A549 treated with Mapracorat at 1 μM for 4 hours (cell line): ENCODE measurements around the gene NUP188. TPM values are rescaled to one million over a fixed set of nuclear protein-coding genes. Genes with fewer than 3 reads are reported as not detected.

Experiments used
- total RNA-seq: library from RNA; stranded (reverse); fragments of 200-300 nt; extraction: Qiagen RNA extraction; gene quantifications from 5 replicates; pipeline ENCODE4 v1.2.3, GENCODE V29; 2022

Gene NUP188, protein sequence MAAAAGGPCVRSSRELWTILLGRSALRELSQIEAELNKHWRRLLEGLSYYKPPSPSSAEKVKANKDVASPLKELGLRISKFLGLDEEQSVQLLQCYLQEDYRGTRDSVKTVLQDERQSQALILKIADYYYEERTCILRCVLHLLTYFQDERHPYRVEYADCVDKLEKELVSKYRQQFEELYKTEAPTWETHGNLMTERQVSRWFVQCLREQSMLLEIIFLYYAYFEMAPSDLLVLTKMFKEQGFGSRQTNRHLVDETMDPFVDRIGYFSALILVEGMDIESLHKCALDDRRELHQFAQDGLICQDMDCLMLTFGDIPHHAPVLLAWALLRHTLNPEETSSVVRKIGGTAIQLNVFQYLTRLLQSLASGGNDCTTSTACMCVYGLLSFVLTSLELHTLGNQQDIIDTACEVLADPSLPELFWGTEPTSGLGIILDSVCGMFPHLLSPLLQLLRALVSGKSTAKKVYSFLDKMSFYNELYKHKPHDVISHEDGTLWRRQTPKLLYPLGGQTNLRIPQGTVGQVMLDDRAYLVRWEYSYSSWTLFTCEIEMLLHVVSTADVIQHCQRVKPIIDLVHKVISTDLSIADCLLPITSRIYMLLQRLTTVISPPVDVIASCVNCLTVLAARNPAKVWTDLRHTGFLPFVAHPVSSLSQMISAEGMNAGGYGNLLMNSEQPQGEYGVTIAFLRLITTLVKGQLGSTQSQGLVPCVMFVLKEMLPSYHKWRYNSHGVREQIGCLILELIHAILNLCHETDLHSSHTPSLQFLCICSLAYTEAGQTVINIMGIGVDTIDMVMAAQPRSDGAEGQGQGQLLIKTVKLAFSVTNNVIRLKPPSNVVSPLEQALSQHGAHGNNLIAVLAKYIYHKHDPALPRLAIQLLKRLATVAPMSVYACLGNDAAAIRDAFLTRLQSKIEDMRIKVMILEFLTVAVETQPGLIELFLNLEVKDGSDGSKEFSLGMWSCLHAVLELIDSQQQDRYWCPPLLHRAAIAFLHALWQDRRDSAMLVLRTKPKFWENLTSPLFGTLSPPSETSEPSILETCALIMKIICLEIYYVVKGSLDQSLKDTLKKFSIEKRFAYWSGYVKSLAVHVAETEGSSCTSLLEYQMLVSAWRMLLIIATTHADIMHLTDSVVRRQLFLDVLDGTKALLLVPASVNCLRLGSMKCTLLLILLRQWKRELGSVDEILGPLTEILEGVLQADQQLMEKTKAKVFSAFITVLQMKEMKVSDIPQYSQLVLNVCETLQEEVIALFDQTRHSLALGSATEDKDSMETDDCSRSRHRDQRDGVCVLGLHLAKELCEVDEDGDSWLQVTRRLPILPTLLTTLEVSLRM (N-terminal part only)
- total RNA-seq, result 32.9 to 42.5 TPM (median 39.5 TPM) in 5 replicates

DNA sequence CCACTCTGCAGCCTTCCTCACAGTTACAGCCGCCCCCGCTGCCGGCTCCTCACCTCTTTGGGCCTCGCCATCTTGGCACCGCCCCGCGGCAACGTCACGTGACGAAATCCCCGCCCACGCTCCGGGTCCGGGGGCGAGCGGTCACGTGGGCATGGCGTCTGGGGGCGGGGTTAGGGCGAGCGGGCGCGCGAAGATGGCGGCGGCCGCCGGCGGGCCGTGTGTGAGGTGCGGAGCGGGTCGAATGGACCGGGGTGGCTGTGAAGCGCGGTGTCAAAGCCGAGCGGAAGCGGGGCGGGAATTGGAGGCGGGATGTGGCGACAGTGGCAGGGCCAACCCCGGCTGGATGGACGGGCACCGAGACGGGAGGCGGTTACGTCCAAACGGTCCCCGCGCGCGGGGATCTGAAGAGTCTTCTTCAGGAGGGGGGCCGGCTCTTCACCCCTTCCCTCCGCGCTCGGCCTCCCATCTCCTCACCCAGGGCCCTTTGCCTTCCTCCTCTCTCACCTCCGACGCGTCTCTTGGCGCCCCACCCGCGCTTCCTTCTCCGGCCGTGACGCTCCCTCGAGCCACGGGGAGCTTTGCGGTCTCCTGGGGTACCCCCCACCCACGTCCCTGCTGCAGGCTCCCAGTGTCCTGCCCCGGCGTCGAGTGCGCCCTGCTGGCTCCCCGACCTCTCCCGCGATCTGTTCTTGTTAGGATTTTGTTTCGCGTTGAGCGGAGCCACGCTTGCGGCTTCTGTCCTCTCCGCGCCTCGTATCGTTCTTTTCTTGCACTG lies at the start of gene NUP188, which contains the start of gene DOLK:
Gene NUP188, plus strand, starts transcription at position 173 of the 775 bp plus-strand sequence. Its CDS starts 21 bp downstream, at position 194.
Gene DOLK, minus strand, starts transcription at position 77 of the 775 bp plus-strand sequence. CDS start 300 bp downstream, outside the sequence.

DNA sequence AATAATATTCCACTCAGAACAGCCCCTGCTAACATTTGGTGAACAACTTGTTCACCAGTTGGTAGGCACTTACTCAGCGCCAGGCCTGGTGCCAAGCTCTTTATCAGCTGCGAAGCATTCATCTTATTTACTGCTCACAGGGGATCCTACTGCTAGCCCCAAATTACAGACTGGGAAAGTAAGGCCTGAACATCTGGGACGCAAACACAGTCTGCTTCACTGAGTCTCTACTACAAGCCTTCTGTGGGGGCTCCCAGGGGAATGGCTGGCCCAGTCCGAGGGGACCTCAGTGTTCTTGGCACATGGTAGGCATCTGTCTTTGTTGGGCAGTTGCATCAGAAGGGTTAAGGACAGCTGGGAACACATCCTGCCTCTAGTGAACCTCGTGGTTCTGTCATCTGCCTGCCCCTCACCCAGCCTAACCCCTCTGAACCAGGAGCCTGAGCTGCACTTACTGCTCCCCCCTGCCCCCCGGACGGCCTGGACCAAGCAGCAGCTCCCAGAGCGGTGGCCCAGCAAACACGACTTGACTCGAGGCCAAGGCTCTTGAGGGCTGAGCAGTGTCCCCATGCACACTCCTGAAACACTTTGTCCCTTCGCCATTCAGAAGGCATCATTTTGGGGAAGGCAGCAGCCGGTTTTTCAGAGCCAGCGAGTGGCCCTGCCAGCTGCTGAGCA lies 27.0 kb upstream of the NUP188 start, which contains the start of gene PHYHD1:
Gene PHYHD1, plus strand, starts transcription at position 602 of the 678 bp plus-strand sequence. CDS start 1,342 bp downstream, outside the sequence.

DNA sequence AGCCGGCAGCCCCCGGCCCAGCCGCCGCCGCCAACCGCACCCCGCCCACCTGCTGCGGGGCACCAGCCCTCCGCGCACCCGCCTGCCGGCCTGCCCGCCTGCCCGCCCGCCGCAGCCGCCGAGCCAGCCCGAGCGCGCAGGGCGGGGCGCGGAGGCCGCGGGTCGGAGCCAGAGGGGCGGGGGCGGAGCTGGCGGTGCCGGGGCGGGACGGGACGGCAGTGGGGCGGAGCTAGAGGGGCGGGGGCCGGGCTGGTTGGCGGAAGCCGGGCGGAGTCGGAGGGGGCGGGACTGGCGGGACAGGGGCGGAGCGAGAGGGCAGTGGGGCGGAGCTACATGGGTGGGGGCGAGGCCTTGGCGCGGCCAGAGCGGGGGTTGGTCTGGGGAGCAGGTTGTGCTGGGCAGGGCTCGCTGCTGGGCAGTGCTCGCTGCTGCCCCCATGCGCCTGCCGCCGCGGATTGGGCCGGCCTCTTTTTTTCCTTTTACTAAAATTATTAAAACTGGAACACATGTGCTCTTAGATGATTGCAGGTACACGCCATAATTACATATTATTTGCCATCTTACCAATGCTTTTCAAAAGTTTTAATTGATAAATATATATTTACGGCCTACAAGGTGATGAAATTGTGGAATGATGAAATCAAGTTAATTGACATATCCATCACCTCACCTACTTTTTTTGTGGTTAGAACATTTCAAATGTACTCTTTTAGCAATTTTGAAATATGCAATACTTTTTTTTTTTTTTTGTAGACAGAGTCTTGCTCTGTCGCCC lies 80.9 kb downstream of the NUP188 start, which contains the start of gene SH3GLB2:
Gene SH3GLB2, minus strand, starts transcription at position 140 of the 775 bp plus-strand sequence. CDS start 177 bp downstream, outside the sequence.

GRCh38 chr9:129036241-129036922 lies 88.9 kb downstream of the NUP188 start, which contains the start of gene MIGA2:
Gene MIGA2 (plus strand): TSS chr9:129036626. CDS start chr9:129040595, 3,969 bp downstream.

Other genes starting within 250 kb of the NUP188 start
- 12.2 to 17.5 TPM (median 17.0 TPM) in 5 replicates for gene PKN3, start 245.2 kb upstream of the NUP188 start, total RNA-seq
- 60.7 to 93.3 TPM (median 90.8 TPM) in 5 replicates for gene ZDHHC12, start 223.6 kb upstream of the NUP188 start, total RNA-seq
- gene ZER1, start 175.8 kb upstream of the NUP188 start, total RNA-seq, result 12.6 to 16.9 TPM (median 15.4 TPM) in 5 replicates
- 19.9 to 20.9 TPM (median 20.6 TPM) in 5 replicates for gene TBC1D13, start 160.4 kb upstream of the NUP188 start, total RNA-seq
- 15.5 to 33.2 TPM (median 32.3 TPM) in 5 replicates for gene ENDOG, start 129.2 kb upstream of the NUP188 start, total RNA-seq
- 19.4 to 50.5 TPM (median 41.9 TPM) in 5 replicates for gene SPOUT1, start 117.9 kb upstream of the NUP188 start, total RNA-seq
- 9.9 to 14.3 TPM (median 10.9 TPM) in 5 replicates for gene KYAT1, start 65.7 kb upstream of the NUP188 start, total RNA-seq
- 79.5 to 107 TPM (median 98.7 TPM) in 5 replicates for gene LRRC8A, start 65.6 kb upstream of the NUP188 start, total RNA-seq
- 0.19 to 0.28 TPM (median 0.23 TPM) in 3 of 5 replicates, not detected in the others for gene PHYHD1, start 26.7 kb upstream of the NUP188 start, total RNA-seq
- gene DOLK, start 96 bp upstream of the NUP188 start, total RNA-seq, result 32.4 to 39.8 TPM (median 37.3 TPM) in 5 replicates
- 34.1 to 52.7 TPM (median 51.3 TPM) in 5 replicates for gene SH3GLB2, start 80.6 kb downstream of the NUP188 start, total RNA-seq
- 10.5 to 15.3 TPM (median 14.3 TPM) in 5 replicates for gene MIGA2, start 88.9 kb downstream of the NUP188 start, total RNA-seq
- gene DOLPP1, start 133.4 kb downstream of the NUP188 start, total RNA-seq, result 17.5 to 20.2 TPM (median 17.7 TPM) in 5 replicates
- gene CRAT, start 163.1 kb downstream of the NUP188 start, total RNA-seq, result 23.6 to 31.4 TPM (median 29.1 TPM) in 5 replicates
- gene PTPA, start 163.7 kb downstream of the NUP188 start, total RNA-seq, result 118 to 131 TPM (median 129 TPM) in 5 replicates
- 22.8 to 51.5 TPM (median 47.4 TPM) in 5 replicates for gene IER5L, start 230.6 kb downstream of the NUP188 start, total RNA-seq